A673 (cell line): Measurements from ENCODE around the gene MARK2. TPM values are rescaled to one million over a fixed set of nuclear protein-coding genes. Genes with fewer than 3 reads are reported as not detected.

Source experiments
- BruUV-seq: library from RNA; stranded (reverse); fragments of 400-500 nt; replicated peaks from 2 replicates; lab custom pipeline; 2021; lab: Mats Ljungman, UMichigan
- CTCF ChIA-PET: fragments of 300-600 bp; sonication (Branson Sonifier 250); formaldehyde crosslinking; loops from one replicate; lab custom pipeline; 2022; ENCODE audit warnings: antibody characterized with exemption; lab: Charles Lee
- POLR2A ChIA-PET: fragments of 300-600 bp; sonication (Branson Sonifier 250); formaldehyde crosslinking; loops from one replicate; lab custom pipeline; 2022; ENCODE audit warnings: antibody characterized with exemption; ENCODE audit not compliant: low non-redundant PET; lab: Charles Lee
- DNase-seq: peaks from one replicate; pipeline ENCODE4 v3.0.0-alpha.2; 2015; ENCODE audit warnings: low spot score
- H3K27ac ChIP-seq: fragments of 200-600 bp; sonication (generic); 2 replicates; pipeline ENCODE4 v1.5.1; 2016; ENCODE audit warnings: mixed run types, low read depth, mild to moderate bottlenecking, mixed read lengths, antibody characterized with exemption, low read length; ENCODE audit not compliant: poor library complexity, severe bottlenecking
- H3K27me3 ChIP-seq: fragments of 200-600 bp; sonication (generic); replicated peaks from 2 replicates; pipeline ENCODE4 v1.6.1; 2017; ENCODE audit warnings: mixed run types, low read depth, mild to moderate bottlenecking, mixed read lengths, antibody characterized with exemption, low read length; ENCODE audit not compliant: insufficient read depth, poor library complexity
- H3K36me3 ChIP-seq: fragments of 200-600 bp; sonication (generic); 2 replicates; pipeline ENCODE4 v1.6.1; 2016; ENCODE audit warnings: mixed run types, mild to moderate bottlenecking, mixed read lengths, antibody characterized with exemption, low read length; ENCODE audit not compliant: insufficient read depth, poor library complexity, severe bottlenecking
- H3K4me1 ChIP-seq: fragments of 200-600 bp; sonication (generic); 2 replicates; pipeline ENCODE4 v1.6.1; 2017; ENCODE audit warnings: mixed run types, mild to moderate bottlenecking, mixed read lengths, antibody characterized with exemption, low read length; ENCODE audit not compliant: insufficient read depth, poor library complexity, severe bottlenecking
- H3K4me3 ChIP-seq: fragments of 200-600 bp; sonication (generic); 2 replicates; pipeline ENCODE4 v1.5.1; 2016; ENCODE audit warnings: low read depth, mixed run types, mild to moderate bottlenecking, mixed read lengths, low read length; ENCODE audit not compliant: poor library complexity, severe bottlenecking
- H3K9me3 ChIP-seq: fragments of 200-600 bp; sonication (generic); 2 replicates; pipeline ENCODE4 v1.6.1; 2016; ENCODE audit warnings: mixed run types, low read depth, mild to moderate bottlenecking, mixed read lengths, antibody characterized with exemption, low read length; ENCODE audit not compliant: poor library complexity, severe bottlenecking
- CTCF ChIP-seq: fragments of 300-800, 200-600 bp; sonication (generic); conservative IDR thresholded peaks from 2 replicates; pipeline ENCODE4 v1.5.1; 2017; ENCODE audit warnings: low read depth, mild to moderate bottlenecking, antibody characterized with exemption, low read length, moderate library complexity, mixed read lengths
- EZH2 ChIP-seq: fragments of 200-600 bp; sonication (generic); IDR thresholded peaks from 2 replicates; pipeline ENCODE4 v1.6.1; 2017; ENCODE audit warnings: borderline replicate concordance, low read depth, mild to moderate bottlenecking, mixed read lengths, antibody characterized with exemption, low read length; ENCODE audit not compliant: poor library complexity, severe bottlenecking
- intact Hi-C: fragments of 100-400 bp; cut with micrococcal nuclease; formaldehyde crosslinking; loops from one replicate; pipeline ENCODE4 v1.10.0; 2022; ENCODE audit not compliant: unreplicated experiment
- total RNA-seq: library from RNA; stranded (reverse); gene quantifications from 2 replicates; pipeline ENCODE4 v1.2.3, GENCODE V29; 2021

The MARK2 gene
- total RNA-seq, 1 experiment from 2014 or later, result 61.7 TPM

DNA sequence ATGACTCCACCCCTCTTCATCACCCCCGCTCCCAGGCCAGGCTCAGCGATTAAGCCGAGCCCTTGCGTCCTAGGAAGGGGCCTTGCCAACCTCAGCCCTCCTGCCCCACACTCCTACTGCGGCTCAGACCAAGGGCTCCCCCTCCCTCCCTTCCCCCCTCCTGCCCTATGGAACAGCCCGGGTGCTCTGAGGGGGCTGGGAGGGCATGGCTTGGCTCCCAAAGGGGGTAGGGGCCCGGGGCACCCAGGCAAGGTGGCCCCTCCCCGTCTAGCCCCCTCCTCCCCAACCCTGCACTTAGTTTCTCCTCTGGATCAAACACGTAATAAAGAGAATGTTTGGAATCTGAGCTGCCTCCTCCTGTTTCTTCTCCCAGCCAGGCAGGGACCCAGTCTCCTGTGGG is 71.8 kb downstream of the MARK2 start:
- H3K27me3 ChIP-seq, result no peaks in the 10 kb centered on the region
- peak overlapping the region; percentile 45 for H3K27ac ChIP-seq
- DNase-seq, result no peak
- no peak overlapping the region for H3K4me3 ChIP-seq
- CTCF ChIA-PET, result interaction anchor here (0.5 to 0.6 kb wide), 2 partner anchors 24 to 79 kb away, joined by 3 to 10 read pairs; no protein-coding TSS in a partner anchor
- BruUV-seq, result no TSS peak
- intact Hi-C loops, result no loop called here
- no peak for TF ChIP-seq EZH2
- no peaks in the 10 kb centered on the region for H3K9me3 ChIP-seq
- POLR2A ChIA-PET, result no interaction called here
- H3K36me3 ChIP-seq, result peaks cover 6% of the 10 kb centered on the region
- H3K4me1 ChIP-seq, result peaks cover 10% of the 10 kb centered on the region

DNA sequence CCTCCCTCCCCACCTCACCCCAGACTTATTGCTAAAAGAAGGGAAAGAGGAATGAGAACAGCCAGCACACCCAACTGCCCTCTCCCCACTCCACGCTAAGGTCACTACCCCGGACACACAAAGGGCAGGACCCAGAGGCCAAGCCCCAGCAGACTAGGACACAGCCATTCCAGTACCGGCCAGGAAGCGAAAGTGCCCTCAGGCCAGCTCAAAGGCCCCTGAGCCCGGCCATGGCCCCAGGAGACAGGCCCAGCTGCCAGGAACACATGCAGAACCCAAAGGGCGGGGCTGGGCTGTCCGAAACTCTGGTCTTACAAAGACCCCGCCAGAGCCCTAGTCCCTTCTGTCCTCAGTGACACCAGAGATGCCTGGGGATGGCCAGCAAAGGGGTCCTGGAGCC is 72.5 kb downstream of the MARK2 start:
- H3K27me3 ChIP-seq, result no peaks in the 10 kb centered on the region
- H3K4me1 ChIP-seq, result peaks cover 10% of the 10 kb centered on the region
- H3K27ac ChIP-seq, result no peak overlapping the region
- TF ChIP-seq EZH2 (no peak), CTCF (no peak)
- H3K36me3 ChIP-seq, result peaks cover 4% of the 10 kb centered on the region
- no peak overlapping the region for H3K4me3 ChIP-seq
- no TSS peak for BruUV-seq
- no peaks in the 10 kb centered on the region for H3K9me3 ChIP-seq
- DNase-seq, result no peak
- CTCF ChIA-PET, result no interaction called here
- intact Hi-C loops, result no loop called here
- POLR2A ChIA-PET, result no interaction called here

- CTCF ChIA-PET, result no interaction called here
- Histone ChIP-seq H3K4me1 (peaks cover 8% of the 10 kb centered on the region), H3K4me3 (no peak overlapping the region), H3K27me3 (no peaks in the 10 kb centered on the region), H3K36me3 (peaks cover 4% of the 10 kb centered on the region), H3K27ac (no peak overlapping the region), H3K9me3 (no peaks in the 10 kb centered on the region)
- intact Hi-C loops, result no loop called here
- TF ChIP-seq EZH2 (no peak), CTCF (no peak)
- POLR2A ChIA-PET, result no interaction called here
- BruUV-seq, result no TSS peak
- DNase-seq, result no peak
These were observed 73.0 kb downstream of the MARK2 start for GRCh38 chr11:63911876-63912275.

- POLR2A ChIA-PET, result no interaction called here
- H3K9me3 ChIP-seq, result no peaks in the 10 kb centered on the region
- H3K36me3 ChIP-seq, result peaks cover 4% of the 10 kb centered on the region
- BruUV-seq, result no TSS peak
- H3K27me3 ChIP-seq, result no peaks in the 10 kb centered on the region
- no peak for DNase-seq
- intact Hi-C loops, result no loop called here
- TF ChIP-seq EZH2 (no peak), CTCF (no peak)
- no peak overlapping the region for H3K27ac ChIP-seq
- peaks cover 5% of the 10 kb centered on the region for H3K4me1 ChIP-seq
- no peak overlapping the region for H3K4me3 ChIP-seq
- CTCF ChIA-PET, result no interaction called here
These were observed 73.8 kb downstream of the MARK2 start for GRCh38 chr11:63912678-63913077.
